Central memory CD4-positive, alpha-beta T cell (primary cell): ENCODE data around the gene CCNT2.
A peak's percentile ranks its signal among the peaks of the same experiment; 100 is the strongest.
"Not testable (repeated sequence)": the region's sequence is repeated elsewhere in the genome, so short reads cannot be mapped to it uniquely, and the experiment has no call there.

ENCODE experiments used
- DNase-seq: peaks from one replicate; pipeline ENCODE4 v3.0.0; 2022
- total RNA-seq, 3 experiments: gene quantifications; one replicate each; lab custom pipeline; 2026; lab: John Stamatoyannopoulos, UW

Gene CCNT2
- total RNA-seq = 78.9 to 131 (median 129) reads per million in 3 experiments

DNA sequence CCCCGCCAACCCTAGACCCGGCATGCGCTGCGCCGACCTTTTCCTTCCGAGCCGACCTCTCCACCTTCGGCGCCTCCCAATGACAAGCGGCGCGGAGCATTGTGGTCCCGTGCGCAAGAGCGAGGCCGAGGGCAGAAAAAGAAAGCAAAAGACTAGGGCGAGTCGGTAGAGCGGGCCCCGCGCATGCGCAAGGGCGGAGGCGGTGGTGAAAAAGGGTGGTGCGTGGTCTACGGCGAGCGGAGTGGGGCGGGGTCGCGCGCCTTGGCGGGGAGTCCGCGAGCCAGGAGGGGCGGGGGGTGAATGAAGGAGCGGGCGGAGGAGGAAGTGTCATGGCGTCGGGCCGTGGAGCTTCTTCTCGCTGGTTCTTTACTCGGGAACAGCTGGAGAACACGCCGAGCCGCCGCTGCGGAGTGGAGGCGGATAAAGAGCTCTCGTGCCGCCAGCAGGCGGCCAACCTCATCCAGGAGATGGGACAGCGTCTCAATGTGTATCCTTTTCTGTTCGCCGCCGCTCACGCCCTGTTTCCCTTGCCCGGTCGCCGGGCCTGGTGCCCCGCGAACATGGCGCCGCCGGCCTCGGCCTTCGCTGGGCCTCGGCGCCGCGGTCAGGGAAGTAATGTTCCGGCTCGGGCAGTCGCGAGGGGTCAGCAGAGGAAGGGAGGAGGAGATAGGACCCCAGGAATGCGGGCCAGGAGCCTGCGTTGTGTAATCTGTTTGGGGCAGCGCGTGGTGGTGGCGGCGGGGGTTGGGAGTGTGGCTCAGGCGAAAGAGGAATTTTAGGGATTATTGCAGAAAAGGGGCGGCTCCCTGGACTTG, at the start of gene CCNT2:
Gene CCNT2, plus strand, starts transcription at position 297 of the 815 bp plus-strand sequence. Its CDS starts 33 bp downstream, at position 330.
- DNase-seq = peak; percentile 100

DNA sequence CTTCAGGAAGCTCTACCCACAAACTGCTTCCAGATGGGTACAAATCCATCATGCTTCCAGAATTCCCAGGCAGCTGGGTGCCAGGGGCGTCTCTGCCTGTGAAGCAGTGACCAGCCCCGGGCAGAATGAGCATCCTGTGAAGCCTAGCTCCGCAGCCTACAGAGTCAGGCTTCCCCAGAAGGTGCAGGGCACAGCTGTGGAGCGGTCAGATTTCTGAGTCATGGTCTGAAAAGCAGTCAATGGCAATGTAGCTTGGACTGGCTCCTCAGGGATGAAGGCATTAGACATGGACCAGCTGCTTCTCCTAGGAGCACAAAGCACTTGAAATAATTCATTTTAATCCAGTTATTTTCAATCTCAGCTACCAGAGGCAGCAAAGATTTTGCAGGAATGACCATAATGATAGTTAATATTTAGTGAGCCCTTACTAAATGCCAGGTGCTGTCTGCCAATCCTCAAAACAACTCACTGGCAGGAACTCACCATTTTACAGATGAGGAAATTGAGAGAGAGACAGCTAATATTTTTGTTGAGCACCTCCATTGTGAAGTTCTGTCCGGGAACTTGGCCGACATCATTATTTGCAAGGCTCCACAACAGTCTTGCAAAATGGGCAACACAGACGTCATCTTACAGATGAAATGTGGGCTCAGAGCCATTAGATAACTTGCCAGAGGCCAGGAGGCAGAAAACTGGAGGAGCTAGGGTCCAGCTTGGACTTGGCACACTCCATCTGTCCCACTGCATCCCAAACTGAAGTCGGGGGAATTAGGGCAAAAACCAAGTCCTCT, 48.5 kb upstream of the CCNT2 start:
- no peak for DNase-seq

DNA sequence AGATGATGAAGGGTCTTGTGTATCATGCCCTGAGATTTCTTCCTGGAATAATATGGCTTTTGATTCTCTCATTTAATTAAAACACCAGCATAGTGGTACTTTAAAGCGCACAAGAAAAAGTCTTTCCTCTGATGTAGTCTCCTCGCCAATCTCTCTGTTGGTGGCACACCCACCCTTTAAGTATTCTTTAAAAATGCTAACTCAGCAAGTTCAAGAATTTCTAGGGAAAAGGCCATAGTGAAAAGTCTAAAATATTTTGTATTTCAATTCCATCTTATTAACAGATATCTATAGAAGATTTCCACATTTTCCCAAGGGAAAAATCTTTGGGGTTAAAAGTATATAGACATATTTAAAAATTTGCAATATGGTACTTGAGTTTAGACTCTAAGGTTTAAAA, 45.5 kb upstream of the CCNT2 start:
- no peak for DNase-seq

DNA sequence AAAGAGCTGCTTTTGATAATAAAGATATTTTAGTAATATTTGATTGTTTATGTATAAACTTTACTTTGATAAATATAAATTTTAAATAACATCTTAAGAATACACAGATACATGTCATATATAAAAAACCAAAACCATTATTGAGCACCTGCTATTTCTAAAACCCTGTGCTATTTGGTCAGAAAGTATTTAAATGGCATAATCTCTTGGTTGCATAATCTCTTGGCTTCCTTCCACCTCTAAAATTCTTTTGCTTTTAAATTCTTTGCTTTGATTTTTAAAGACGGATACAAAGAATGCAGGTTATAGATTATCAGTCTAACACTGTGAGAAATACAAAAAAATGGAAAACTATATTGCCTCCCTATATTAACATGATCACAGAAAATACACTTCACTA, 43.3 kb upstream of the CCNT2 start:
- DNase-seq = no peak

DNA sequence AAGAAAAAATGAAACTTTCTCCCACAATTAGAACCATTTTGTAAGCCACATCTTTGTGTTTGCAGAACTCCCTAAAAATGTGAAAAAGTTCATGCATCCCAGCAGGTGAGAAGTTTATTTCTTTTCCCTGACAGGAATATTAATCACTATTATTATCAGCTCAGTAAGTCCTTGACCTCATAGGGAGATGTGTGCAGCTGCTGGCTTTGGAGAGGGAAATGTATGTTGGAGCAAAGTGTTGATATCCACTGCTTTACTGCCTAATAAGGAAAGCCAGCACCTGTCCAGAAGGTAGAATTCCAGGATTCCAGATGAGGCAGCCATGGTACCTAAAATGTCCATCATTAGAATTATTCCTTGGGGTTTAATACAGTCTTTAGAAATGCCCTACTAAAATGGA, 35.8 kb upstream of the CCNT2 start:
- no peak for DNase-seq

DNA sequence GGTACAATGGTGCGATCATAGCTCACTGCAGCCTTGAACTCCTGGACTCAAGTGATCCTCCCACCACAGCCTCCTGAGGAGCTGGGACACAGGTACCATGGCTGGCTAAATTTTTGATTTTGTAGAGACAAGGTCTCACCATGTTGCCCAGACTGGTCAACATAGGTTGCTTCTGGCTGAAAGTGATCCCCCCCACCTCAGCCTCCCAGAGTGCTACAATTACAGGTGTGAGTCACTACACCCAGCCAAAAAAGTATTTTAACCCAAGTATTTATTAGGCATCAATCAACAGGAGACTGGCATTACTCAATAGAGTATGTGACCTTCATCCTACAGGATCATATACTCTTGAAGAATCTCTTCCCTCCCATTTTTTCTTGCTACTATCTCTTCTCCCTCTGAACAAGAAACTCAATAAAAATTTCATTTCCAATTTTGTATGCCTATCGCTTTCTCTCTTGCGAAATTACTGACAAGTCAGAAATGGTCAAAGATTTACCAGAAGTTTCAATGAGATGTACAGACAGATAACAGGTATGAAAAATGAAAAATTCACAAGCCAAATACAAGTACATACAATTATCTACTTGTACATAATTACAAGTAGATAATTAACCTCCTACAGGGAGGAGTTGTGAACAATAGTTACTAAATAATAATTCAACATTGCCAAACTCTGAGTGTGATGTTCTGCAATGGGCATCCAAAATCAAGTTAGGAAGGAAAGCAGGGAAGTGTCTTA, 34.9 kb upstream of the CCNT2 start:
- DNase-seq = no peak

DNA sequence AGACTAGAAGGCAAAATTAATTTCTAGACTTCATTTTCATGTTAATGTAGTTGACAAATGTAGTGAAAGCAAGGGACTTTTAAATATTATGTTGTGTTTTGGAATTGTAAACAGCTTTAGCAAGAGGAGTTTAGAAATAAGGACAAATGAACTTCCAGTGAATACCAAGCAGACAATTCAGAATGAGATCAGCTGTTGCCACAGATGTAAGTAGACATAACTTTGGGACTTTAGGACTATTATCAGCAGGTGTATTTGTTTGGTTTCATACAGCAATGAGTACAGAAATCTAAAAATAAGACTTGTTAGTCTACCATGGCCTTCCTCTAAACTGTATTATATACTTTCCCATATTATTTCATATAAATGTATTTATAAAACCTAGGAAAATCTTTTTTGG, 34.2 kb upstream of the CCNT2 start:
- no peak for DNase-seq

DNA sequence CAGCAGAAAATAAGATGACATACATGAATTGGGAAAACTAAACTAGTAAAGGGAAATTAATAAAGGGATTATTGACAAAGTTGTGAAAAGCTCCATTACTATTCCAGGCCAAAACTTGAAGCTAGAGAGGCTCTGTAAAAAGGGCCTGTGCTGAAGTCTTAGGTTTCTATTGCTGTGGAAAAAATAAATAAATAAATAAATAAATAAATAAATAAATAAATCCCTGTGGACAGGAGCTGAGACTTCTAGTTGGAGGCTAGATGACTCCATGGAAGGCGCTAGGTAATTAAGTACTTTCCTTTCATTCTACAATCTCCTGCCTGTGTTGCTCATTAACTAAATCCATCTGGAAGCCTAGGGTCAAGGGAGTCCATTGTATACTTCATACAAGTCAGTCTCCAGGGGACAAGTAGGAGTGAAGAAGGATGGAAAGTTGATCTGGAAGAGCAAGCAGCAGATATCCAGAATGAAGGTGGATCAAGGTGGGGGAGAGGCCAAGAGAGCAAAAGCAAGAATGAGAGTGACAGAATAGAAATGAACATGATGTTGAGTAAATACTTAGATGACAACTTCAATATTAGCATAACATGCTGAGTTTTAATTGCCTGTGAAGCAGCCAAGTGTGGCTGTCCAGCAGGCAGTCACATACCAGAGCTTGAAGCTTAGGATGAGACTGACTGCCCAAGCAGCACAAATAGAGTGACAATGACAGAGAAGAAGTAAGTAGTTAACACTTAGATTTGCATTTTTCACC, 26.2 kb upstream of the CCNT2 start:
- DNase-seq = no peak

DNA sequence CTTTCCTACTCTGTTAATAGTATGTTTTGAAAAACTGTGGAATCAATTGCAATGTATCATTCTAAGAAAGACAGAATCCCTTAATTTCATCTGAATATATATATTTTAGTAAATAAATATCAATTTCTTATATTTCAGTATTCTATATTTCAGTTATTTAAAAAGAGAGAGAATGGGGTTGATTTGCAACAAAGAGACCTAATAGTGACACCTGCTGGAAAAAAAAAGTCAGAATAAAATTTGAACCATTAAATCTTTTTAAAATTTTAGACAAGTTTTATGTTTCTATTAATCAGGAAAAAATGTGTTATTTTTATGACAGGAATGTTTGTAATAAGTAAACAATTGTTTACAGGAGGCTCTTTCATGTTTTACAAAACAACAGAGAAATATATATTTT, 20.7 kb upstream of the CCNT2 start:
- no peak for DNase-seq

DNA sequence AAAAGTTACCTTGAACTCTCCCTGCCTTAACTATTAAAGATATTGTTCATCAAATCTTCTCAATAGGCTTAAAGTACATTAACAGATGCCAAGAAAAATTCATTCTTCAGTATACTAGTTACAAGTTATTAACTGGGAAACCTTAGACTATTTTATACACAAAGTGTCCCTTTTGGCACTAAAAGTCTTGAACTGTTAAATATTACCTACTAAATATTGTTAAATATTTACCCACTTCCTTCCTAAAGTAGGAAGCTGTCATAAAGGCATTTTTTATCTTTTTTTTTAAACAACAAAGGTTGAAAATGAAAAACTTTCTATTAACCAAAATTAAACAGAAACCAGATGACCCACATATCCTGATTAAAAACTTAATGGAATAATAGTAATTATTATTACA, 19.4 kb upstream of the CCNT2 start:
- DNase-seq = no peak

DNA sequence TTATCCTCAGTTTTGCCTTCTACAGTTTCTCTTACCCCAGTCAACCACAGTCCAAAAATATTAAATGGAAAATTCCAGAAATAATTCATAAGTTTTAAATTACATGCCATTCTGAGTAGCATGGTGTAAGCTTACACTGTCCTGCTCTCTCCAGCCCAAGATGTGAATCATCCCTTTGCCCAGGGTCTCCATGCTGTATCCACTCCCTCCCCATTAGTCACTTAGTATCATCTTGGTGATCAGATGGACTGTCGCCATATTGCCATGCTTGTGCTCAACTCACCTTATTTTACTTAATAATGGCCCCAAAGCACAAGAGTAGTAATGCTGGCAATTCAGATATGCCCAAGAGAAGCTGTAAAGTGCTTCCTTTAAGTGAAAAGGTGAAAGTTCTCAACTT, 18.5 kb upstream of the CCNT2 start:
- no peak for DNase-seq

DNA sequence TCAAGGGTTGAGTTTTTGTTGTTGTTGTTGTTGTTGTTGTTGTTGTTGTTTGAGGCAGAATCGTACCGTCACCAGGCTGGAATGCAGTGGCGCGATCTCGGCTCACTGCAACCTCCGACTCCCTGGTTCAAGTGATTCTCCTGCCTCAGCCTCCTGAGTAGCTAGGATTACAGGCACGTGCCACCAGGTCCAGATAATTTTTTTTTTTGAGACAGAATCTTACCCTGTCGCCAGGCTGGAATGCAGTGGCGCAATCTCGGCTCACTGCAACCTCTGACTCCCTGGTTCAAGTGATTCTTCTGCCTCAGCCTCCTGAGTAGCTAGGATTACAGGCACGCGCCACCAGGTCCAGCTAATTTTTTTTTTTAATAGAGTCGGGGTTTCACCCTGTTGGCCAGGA, 14.9 kb upstream of the CCNT2 start:
- not testable (repeated sequence) for DNase-seq

DNA sequence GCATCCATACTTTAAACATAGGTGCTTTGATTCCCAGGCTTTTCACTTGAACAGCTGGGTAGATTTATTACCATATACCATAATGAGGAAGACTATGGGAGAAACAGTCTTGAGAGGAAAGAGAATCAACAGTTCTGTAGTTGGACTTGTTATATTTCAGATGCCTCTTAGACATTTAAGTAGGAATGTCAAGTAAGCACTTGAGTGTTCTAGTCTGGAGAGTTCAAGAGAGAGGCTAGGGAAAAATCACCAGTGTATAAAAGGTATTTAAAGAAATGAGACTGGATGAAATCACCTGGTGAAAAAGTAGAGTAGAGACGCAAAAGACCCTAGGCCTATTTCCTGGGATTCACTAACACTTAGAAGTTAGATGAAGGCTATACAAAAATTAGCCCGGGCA, 13.5 kb upstream of the CCNT2 start:
- DNase-seq = no peak

DNA sequence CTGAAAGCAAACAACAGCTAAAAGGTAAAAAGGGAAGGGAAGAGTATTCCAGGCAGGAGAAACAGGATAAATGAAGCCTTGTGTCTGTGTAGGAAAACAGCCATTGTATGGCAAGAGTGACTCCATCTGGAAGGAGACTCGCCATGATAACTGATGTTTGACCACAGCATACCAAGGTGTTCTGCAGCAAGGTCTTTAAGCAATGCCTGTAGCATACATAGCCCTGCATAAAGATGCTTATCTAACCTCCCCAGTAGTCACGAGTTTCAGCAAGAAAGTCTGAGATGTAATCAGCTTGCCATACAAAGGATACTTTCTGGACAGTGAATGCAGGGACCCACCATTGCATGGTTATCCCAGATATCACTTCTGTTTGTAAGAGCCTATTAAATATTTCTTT, 11.9 kb upstream of the CCNT2 start:
- no peak for DNase-seq

DNA sequence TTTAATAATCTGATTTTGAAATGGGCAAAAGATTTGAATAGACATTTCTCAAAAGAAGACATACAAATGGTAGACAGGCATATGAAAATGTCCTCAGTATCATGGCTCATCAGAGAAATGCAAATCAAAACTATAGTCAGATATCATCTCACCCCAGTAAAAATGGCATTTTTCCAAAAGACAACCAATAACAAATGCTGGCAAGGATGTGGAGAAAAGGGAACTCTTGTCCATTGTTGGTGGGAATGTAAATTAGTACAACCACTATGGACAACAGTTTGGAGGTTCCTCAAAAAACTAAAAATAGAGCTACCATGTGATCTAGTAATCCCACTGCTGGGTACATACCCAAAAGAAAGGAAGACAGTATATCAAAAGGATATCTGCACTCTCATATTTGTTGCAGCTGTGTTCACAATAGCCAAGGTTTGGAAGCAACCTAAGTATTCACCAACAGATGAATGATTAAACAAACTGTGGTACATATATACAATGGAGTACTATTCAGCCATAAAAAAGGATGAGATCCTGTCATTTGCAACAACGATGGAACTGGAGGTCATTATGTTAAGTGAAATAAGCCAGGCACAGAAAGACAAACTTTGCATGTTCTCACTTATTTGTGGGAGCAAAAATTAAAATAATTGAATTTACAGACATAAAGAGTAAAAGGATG, 11.0 kb upstream of the CCNT2 start:
- DNase-seq = not testable (repeated sequence)

DNA sequence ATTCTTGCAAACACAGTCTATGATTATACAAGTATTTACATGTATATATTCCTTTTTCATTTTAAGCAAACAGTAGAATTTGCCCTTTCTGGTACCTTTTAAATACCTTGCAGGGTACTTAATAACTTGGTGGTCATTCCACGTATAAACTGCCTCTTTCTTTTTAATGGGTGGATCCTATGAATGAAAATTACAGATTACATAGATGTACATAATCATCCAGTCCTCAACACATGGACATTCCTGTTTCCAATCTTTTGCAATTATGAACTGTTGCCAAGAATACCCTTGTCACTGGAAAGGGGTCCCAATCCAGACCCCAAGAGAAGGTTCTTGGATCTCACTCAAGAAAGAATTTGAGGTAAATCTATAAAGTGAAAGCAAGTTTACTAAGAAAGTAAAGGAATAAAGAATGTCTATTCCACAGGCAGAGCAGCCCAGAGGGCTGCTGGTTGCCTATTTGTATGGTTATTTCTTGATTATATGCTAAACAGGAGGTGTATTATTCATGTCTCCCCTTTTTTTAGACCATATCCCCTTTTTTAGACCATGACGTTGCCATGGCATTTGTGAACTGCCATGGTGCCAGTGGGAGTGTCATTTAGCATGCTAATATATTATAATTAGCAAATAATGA, 7.7 kb upstream of the CCNT2 start:
- no peak for DNase-seq

DNA sequence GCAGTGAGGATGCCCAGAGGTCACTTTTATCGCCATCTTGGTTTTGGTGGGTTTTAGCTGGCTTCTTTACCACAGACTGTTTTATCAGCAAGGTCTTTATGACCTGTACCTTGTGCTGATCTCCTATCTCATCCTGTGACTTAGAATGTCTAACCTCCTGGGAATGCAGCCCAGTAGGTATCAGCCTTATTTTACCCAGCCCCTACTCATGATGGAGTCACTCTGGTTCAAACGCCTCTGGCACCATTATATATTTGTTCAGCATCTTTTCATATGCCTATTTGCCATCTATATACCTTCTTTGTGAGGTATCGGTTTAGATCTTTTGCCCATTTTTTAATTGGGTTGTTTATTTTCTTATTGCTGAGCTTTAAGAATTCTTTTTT, 7.2 kb upstream of the CCNT2 start:
- DNase-seq = no peak

DNA sequence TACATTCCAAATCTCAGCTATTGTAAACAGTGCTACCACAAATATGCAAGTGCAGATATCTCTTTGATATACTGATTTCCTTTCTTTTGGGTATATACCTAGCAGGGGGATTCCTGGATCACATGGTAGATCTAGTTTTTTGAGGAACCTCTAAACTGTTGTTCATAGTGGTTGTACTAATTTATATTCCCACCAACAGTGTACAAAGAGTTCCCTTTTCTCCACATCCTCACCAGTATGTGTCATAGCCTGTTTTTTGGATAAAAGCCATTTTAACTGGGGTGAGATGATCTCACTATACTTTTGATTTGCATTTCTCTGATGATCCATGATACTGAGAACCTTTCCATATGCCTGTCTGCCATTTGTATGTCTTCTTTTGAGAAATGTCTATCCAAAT, 6.3 kb upstream of the CCNT2 start:
- no peak for DNase-seq

DNA sequence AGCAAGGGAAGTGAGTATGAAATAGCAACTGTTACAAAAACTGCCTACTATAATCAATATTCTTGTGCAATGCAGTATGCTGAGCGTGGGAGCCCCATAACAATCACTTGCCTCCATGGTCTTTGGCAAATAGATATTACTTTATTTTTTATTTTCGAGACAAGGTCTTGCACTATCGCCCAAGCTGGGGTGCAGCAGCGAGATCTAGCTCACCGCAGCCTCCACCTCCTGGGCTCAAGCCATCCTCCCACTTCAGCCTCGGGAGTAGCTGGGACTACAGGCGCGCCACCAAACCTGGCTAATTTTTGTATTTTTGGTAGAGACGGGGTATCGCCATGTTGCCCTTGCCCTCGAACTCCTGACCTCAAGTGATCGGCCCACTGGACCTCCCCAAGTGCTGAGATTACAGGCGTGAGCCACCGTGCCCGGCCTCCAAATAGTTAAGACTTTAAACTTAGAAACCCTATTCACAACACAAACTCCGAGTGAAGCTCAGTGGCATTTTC, 1.2 kb upstream of the CCNT2 start:
- DNase-seq = no peak

DNA sequence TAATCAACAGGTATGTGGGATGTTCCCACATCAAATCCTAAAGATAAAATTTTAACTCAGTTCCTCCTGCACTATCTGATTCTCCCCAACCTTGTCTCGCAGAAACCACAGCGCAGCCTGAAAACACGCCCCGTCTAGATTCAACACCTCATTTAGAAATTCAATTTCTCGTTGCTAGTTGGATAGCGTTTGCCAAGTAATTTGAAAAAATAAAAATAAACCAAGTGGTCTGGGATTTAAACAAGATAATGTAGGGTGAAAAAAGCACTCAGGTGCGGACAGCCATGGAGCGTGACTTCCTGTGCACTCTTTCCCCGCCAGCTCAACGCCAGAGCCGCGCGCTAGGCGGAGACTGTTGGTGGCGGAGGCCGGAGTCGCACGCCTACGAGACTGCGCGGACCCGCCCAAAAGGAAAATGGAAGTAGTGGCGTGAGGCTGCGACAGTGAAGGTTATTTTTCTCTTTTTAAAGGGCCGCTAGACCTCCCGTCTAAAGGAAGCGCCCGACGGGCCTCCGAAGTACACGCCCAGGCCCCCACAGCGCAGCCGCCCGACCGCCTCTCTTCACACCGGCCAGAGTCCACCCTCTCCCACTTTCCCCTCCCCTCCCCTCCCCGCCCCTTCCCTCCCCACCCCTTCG, 615 bp upstream of the CCNT2 start:
- DNase-seq = peak; percentile 90
